ENCODE measurements around the gene ILK. TPM values are rescaled to one million over a fixed set of nuclear protein-coding genes. Genes with fewer than 3 reads are reported as not detected.
A peak's percentile ranks its signal among the peaks of the same experiment; 100 is the strongest.

ILK gene
- total and polyA plus RNA-seq, 8 donors = 146 to 165 (median 154) TPM

DNA sequence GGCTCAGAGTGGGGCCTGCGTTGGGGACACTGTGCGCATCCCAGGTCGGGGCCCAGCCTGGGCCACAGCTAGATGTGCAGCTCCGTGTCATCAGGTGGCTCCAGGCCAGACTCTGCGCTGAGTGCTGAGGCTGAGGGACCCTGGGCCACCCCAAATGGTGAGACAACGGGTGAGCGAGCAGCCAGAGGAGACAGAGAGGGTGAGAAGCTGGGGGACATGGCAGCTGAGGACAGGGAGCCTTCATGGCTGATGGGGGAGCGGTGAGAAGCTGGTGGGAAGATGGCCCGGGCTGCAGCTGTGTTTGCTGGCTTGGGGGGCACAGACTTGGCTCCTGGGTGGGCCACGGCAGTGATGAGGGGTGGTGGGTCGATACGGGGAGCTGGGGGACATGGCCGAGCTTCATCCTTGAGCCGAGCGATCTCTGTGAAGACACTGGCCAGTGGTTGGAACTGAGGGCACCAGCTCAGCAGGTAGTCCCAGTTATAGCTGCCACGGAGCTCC, 18.2 kb downstream of the ILK start:
- ATAC-seq = no peak

DNA sequence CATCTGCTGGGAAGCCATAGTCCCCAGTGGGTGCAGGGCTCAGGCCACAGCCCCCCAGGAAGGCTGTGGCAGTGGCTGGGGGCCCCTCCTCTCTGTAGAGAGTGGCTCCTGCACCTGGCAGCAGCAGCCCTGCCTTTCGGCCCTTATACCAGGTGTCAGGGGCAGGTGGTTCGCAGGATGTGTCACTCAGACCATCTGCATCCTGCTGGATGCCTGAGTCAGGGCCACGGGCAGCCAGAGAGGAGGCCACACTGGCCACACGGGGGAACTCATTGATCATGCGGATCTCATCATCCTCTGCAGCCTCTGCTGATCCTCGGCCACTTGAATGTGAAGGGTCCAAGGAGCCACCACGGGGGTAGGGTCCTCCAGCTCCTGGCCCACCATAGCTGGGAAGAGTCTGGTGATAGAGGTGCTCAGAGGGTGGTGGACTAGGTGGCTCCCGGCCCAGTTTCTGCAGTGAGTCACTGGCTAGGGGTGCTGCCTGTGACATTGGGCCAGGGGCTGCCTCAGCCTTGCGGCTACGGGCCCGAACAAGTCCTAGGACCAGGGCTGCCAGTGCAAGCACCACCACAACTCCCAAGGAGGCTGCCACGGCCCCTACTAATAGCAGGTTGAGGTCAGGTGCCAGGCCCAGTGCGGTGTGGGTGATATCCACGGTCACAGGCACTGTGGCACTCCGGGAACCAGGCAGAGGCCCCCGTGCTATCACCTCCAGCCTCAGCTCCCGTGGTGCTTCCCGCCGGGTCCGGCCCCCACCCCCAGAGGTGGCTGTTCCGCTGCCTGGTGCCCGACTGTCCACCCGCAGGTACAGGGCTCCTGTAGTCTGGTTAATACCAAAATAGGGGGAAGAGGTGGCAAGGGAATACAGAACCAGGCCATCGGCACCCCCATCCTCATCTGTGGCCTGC, 18.9 kb downstream of the ILK start:
- TF ChIP-seq, protein P1, sequence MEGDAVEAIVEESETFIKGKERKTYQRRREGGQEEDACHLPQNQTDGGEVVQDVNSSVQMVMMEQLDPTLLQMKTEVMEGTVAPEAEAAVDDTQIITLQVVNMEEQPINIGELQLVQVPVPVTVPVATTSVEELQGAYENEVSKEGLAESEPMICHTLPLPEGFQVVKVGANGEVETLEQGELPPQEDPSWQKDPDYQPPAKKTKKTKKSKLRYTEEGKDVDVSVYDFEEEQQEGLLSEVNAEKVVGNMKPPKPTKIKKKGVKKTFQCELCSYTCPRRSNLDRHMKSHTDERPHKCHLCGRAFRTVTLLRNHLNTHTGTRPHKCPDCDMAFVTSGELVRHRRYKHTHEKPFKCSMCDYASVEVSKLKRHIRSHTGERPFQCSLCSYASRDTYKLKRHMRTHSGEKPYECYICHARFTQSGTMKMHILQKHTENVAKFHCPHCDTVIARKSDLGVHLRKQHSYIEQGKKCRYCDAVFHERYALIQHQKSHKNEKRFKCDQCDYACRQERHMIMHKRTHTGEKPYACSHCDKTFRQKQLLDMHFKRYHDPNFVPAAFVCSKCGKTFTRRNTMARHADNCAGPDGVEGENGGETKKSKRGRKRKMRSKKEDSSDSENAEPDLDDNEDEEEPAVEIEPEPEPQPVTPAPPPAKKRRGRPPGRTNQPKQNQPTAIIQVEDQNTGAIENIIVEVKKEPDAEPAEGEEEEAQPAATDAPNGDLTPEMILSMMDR (IDR thresholded peaks at IDR 0.05) = no peak
- ATAC-seq (no peak), DNase-seq (peak in 2 of 4 donors; percentile 25 to 67)
- Histone ChIP-seq H3K4me1 (peaks cover 13 to 21% of the 10 kb centered on the region in 2 donors), H3K4me3 (no peak overlapping the region), H3K27ac (no peak overlapping the region), H3K36me3 (peaks cover 0 to 40% of the 10 kb centered on the region in 2 donors), H3K27me3 (no peaks in the 10 kb centered on the region), H3K9me3 (no peaks in the 10 kb centered on the region)
- intact Hi-C loops (cut with DNase I) = no loop called here

More for the DNA sequence above, 18.2 kb downstream of the ILK start:
- DNase-seq = peak in 2 of 4 donors; percentile 32 to 70
- Histone ChIP-seq H3K36me3 (peaks cover 0 to 38% of the 10 kb centered on the region in 2 donors), H3K4me1 (peaks cover 13 to 29% of the 10 kb centered on the region in 2 donors), H3K4me3 (no peak overlapping the region), H3K27me3 (no peaks in the 10 kb centered on the region), H3K9me3 (no peaks in the 10 kb centered on the region), H3K27ac (no peak overlapping the region)
- intact Hi-C loops (cut with DNase I) = no loop called here
- TF ChIP-seq, protein P1 (IDR thresholded peaks at IDR 0.05) = no peak

DNA sequence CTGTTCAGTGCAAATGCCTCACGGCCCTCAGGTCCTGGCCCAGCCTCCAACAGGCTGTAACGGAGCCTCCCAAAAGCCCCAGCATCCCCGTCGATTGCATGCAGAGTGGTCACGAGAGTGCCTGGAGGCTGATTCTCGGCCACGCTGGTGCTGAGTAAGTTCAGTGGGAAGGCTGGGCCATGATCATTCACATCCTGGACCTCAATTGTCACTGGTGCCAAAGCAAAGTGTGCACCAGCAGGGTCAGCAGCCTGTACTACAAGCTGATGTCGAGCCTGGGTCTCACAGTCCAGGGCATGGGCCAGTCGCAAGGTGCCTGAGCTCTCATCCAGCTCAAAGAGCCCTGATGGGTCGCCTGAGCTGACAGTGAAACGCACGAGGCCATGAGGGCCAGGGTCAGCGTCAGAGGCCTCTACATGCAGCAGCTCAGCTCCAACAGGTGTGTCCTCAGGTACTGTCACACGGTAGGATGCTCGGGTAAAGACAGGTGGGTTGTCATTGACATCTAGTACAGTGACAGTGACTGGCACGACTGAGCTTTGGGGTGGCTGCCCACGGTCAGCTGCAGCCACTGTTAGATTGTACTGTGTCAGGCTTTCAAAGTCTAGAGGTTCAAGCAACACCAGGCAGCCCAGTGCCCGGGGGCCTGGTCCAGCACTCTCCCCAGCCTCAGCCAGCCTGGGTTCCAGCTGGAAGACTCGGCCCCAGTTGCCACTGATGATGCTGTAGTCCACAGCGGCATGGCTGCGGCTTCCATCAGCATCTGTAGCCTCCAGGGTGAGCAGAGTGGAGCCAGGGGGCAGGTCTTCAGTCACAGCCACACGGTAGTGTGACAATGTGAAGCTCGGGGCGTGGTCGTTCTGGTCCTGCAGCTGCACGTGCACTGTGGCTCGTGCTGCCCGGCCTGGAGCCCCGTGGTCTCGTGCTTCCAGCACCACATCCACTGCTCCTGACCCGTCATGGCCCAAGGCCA, 20.1 kb downstream of the ILK start:
- intact Hi-C loops (cut with DNase I) = no loop called here

DNA sequence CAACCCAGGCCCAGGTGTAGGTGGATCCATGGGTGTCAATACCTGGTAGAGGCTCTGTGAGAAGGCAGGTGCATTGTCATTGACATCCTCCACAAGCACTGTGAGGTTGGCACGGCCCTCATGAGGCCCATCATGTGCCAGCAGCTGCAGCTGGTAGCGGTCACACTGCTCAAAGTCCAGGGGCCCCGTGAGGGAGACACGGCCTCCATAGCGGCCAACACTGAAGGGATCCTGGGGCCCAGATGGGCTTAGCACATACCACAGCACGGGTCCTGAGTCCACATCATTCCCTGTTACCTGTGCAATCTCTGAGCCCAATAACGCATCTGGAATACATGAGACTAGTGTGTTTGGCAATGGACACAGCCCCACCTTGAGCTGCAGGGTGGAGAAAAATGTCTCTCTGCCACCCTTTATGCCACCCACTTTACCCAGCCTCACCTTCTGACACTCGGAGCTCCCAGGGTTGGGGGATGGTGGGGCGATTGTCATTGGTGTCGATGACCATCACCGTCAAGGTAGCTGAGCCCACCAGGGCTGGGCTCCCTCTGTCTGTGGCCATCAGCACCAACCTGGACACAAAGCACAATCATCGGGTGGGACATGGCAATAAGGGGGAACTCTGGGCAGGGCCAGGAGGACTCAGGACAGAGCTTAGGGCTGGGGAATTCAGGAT, 21.7 kb downstream of the ILK start:
- DNase-seq (no peak), ATAC-seq (no peak)
- no peaks in the 10 kb centered on the region for H3K9me3 ChIP-seq
- H3K36me3 ChIP-seq = peaks cover 0 to 52% of the 10 kb centered on the region in 2 donors
- TF ChIP-seq, protein P1 (IDR thresholded peaks at IDR 0.05) = no peak
- H3K27me3 ChIP-seq = no peaks in the 10 kb centered on the region
- intact Hi-C loops (cut with DNase I) = no loop called here
- H3K4me3 ChIP-seq = no peak overlapping the region
- no peak overlapping the region for H3K27ac ChIP-seq
- peaks cover 0 to 1% of the 10 kb centered on the region in 2 donors for H3K4me1 ChIP-seq

More for the DNA sequence above, 20.1 kb downstream of the ILK start:
- Histone ChIP-seq H3K9me3 (no peaks in the 10 kb centered on the region), H3K4me1 (peaks cover 4 to 11% of the 10 kb centered on the region in 2 donors), H3K36me3 (peaks cover 0 to 40% of the 10 kb centered on the region in 2 donors), H3K4me3 (no peak overlapping the region), H3K27ac (no peak overlapping the region), H3K27me3 (no peaks in the 10 kb centered on the region)
- peak in 2 of 4 donors; percentile 27 to 65 for DNase-seq
- TF ChIP-seq, protein P1 (IDR thresholded peaks at IDR 0.05) = no peak
- ATAC-seq = no peak

Data from left lung (tissue), 10 donors.